Mesenchymal stem cell (in vitro differentiated cells and primary cell): ENCODE data around the gene WWOX.

ENCODE experiments used
- DNase-seq: peaks from one replicate; pipeline ENCODE4 v3.0.0-alpha.2; 2013
- H2AFZ ChIP-seq: one replicate; pipeline ENCODE4 v1.6.1; 2013; ENCODE audit warnings: low read depth, mild to moderate bottlenecking, control low read depth, inconsistent platforms, low read length, moderate library complexity
- H2AK5ac ChIP-seq: 2 replicates; pipeline ENCODE4 v1.6.1; 2013; ENCODE audit warnings: low read length, moderate library complexity, mild to moderate bottlenecking, inconsistent platforms; ENCODE audit not compliant: severe bottlenecking
- H2BK120ac ChIP-seq: one replicate; pipeline ENCODE4 v1.6.1; 2013; ENCODE audit warnings: low read depth, mild to moderate bottlenecking, inconsistent platforms, low read length, moderate library complexity
- H2BK12ac ChIP-seq, 2 experiments: one replicate each; pipeline ENCODE4 v1.6.1; 2013; ENCODE audit warnings: inconsistent platforms in 2 of 2, low read length in 2 of 2, mild to moderate bottlenecking in 2 of 2, moderate library complexity in 2 of 2, control low read depth in 1 of 2
- H2BK15ac ChIP-seq: one replicate; pipeline ENCODE4 v1.6.1; 2013; ENCODE audit warnings: mild to moderate bottlenecking, low read depth, inconsistent platforms; ENCODE audit not compliant: poor library complexity, severe bottlenecking
- H2BK5ac ChIP-seq: 2 replicates; pipeline ENCODE4 v1.6.1; 2013; ENCODE audit warnings: low read depth, mild to moderate bottlenecking, low read length, control low read depth, inconsistent platforms; ENCODE audit not compliant: poor library complexity, severe bottlenecking
- H3K14ac ChIP-seq, 2 experiments: one replicate each; pipeline ENCODE4 v1.6.1; 2013; ENCODE audit warnings: inconsistent platforms in 2 of 2, low read length in 2 of 2, control low read depth in 1 of 2, mild to moderate bottlenecking in 1 of 2, moderate library complexity in 1 of 2
- H3K18ac ChIP-seq, 2 experiments: one replicate each; pipeline ENCODE4 v1.6.1; 2013; ENCODE audit warnings: inconsistent platforms in 2 of 2, low read length in 2 of 2, control low read depth in 1 of 2, low read depth in 1 of 2, mild to moderate bottlenecking in 1 of 2
- H3K23ac ChIP-seq, 2 experiments: one replicate each; pipeline ENCODE4 v1.6.1; 2013; ENCODE audit warnings: inconsistent platforms in 2 of 2, low read length in 2 of 2, mild to moderate bottlenecking in 2 of 2, moderate library complexity in 2 of 2, control low read depth in 1 of 2
- H3K27ac ChIP-seq: 2 replicates; pipeline ENCODE4 v1.5.1; 2013; ENCODE audit warnings: mild to moderate bottlenecking, moderate library complexity, low read length, control low read depth, inconsistent platforms; ENCODE audit not compliant: poor library complexity, severe bottlenecking
- H3K27me3 ChIP-seq, 2 experiments: 2 replicates each; pipeline versions ENCODE4 v1.6.1 to v1.7.0; 2013; ENCODE audit warnings: low read length in 2 of 2, mild to moderate bottlenecking in 2 of 2, moderate library complexity in 2 of 2, control low read depth in 1 of 2, inconsistent platforms in 1 of 2; ENCODE audit not compliant: control insufficient read depth in 1 of 2, insufficient read depth in 1 of 2
- H3K36me3 ChIP-seq, 2 experiments: 2 replicates each; pipeline versions ENCODE4 v1.6.1 to v1.7.0; 2013; ENCODE audit warnings: low read length in 2 of 2, control low read depth in 1 of 2, inconsistent platforms in 1 of 2, low read depth in 1 of 2, mild to moderate bottlenecking in 1 of 2; ENCODE audit not compliant: insufficient read depth in 2 of 2, control insufficient read depth in 1 of 2
- H3K4ac ChIP-seq, 2 experiments: one replicate each; pipeline ENCODE4 v1.6.1; 2013; ENCODE audit warnings: inconsistent platforms in 2 of 2, low read length in 2 of 2, mild to moderate bottlenecking in 2 of 2, moderate library complexity in 2 of 2, control low read depth in 1 of 2, low read depth in 1 of 2
- H3K4me1 ChIP-seq: 2 replicates; pipeline ENCODE4 v1.6.1; 2013; ENCODE audit warnings: low read depth, low read length, control low read depth; ENCODE audit not compliant: control insufficient read depth, insufficient read depth
- H3K4me2 ChIP-seq: 2 replicates; pipeline ENCODE4 v1.6.1; 2013; ENCODE audit warnings: low read length, mild to moderate bottlenecking, inconsistent platforms; ENCODE audit not compliant: poor library complexity, severe bottlenecking
- H3K4me3 ChIP-seq, 2 experiments: 2 replicates each; pipeline versions ENCODE4 v1.5.1 to v1.7.0; 2013; ENCODE audit warnings: low read length in 2 of 2, mild to moderate bottlenecking in 2 of 2, control low read depth in 1 of 2, low read depth in 1 of 2; ENCODE audit not compliant: insufficient read depth in 1 of 2
- H3K79me1 ChIP-seq: replicated peaks from 2 replicates; pipeline ENCODE4 v1.6.1; 2013; ENCODE audit warnings: mild to moderate bottlenecking, control low read depth, low read length, inconsistent platforms; ENCODE audit not compliant: poor library complexity, severe bottlenecking
- H3K9ac ChIP-seq: 2 replicates; pipeline ENCODE4 v1.7.0; 2013; ENCODE audit warnings: mild to moderate bottlenecking, low read length, moderate library complexity
- H3K9me3 ChIP-seq: 2 replicates; pipeline ENCODE4 v1.7.0; 2013; ENCODE audit warnings: mild to moderate bottlenecking, low read length; ENCODE audit not compliant: control insufficient read depth
- H4K8ac ChIP-seq: one replicate; pipeline ENCODE4 v1.6.1; 2013; ENCODE audit warnings: inconsistent platforms, mild to moderate bottlenecking, low read length, moderate library complexity
- H4K91ac ChIP-seq: one replicate; pipeline ENCODE4 v1.6.1; 2013; ENCODE audit warnings: mild to moderate bottlenecking, low read length, inconsistent platforms
- WGBS: methylation state at CpG from one replicate; pipeline ENCODE4 v1.1.7; 2013; ENCODE audit warnings: mixed read lengths; 5-methylcytosine and 5-hydroxymethylcytosine counted together

WWOX gene

DNA sequence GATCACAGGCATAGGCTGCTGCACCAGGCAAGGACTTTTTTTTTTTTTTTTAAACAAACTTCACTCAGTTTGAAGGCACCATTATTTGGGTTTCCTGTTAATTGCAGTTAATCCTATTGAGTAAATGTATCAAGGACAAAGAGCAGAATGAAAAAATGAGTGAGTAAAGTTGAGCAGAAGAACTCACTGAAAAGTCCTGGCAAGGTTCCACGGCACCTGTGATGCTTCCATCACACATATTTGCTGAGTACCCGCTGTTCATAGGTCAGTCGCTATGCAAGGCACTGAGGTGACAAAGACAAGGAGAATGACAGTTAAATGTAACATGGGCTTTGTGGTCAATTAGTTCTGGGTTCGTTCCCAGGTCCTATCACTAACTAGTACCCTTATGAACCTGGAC lies 831.1 kb downstream of the WWOX start:
- Histone ChIP-seq H3K36me3 (no peaks in the 10 kb centered on the region), H3K14ac (no peak overlapping the region), H3K9ac (no peak overlapping the region), H4K91ac (no peak overlapping the region), H2BK5ac (no peak overlapping the region), H3K23ac (no peak overlapping the region), H3K4me2 (no peak overlapping the region), H3K27ac (no peak overlapping the region), H3K4ac (no peak overlapping the region), H3K4me1 (no peaks in the 10 kb centered on the region), H3K18ac (no peak overlapping the region), H2BK12ac (no peak overlapping the region), H3K27me3 (no peaks in the 10 kb centered on the region), H2AFZ (no peak overlapping the region), H2BK15ac (no peak overlapping the region), H4K8ac (no peak overlapping the region), H3K9me3 (no peaks in the 10 kb centered on the region), H3K79me1 (no peaks in the 10 kb centered on the region), H3K4me3 (no peak overlapping the region), H2BK120ac (no peak overlapping the region), H2AK5ac (no peak overlapping the region)
- no peak for DNase-seq
- 73% methylated on average over 4 of the region's 4 CpGs for WGBS

DNA sequence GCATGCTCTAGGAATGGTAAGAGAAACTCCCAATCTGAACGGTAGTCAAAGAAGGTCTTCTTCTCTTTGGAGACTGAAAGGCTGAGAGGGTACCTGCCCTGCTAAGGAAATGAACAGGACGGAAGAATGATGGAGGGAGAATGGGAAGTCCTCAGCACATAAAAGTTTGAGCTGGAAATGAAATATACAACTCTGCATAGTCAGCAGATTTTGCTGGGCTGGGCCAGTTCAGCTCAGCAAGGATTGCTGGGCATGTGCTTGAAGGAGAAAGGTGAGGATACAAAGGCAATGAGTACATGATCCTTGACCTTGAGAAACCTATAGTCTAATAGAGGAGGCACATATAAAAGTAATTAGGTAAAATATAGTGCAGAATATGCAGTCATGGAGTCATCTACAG lies 831.8 kb downstream of the WWOX start:
- Histone ChIP-seq H2BK120ac (no peak overlapping the region), H2BK15ac (no peak overlapping the region), H3K36me3 (no peaks in the 10 kb centered on the region), H3K18ac (no peak overlapping the region), H3K79me1 (no peaks in the 10 kb centered on the region), H3K14ac (no peak overlapping the region), H3K23ac (no peak overlapping the region), H4K91ac (no peak overlapping the region), H3K4me3 (no peak overlapping the region), H4K8ac (no peak overlapping the region), H3K27ac (no peak overlapping the region), H2AFZ (no peak overlapping the region), H3K4ac (no peak overlapping the region), H3K9ac (no peak overlapping the region), H3K9me3 (no peaks in the 10 kb centered on the region), H3K27me3 (no peaks in the 10 kb centered on the region), H2BK12ac (no peak overlapping the region), H3K4me1 (no peaks in the 10 kb centered on the region), H3K4me2 (no peak overlapping the region), H2BK5ac (no peak overlapping the region), H2AK5ac (no peak overlapping the region)
- WGBS, result 92% methylated on average over 2 of the region's 2 CpGs
- DNase-seq, result no peak

- no peak overlapping the region for H3K14ac ChIP-seq
- H3K9ac ChIP-seq, result no peak overlapping the region
- no peak overlapping the region for H4K8ac ChIP-seq
- no peak overlapping the region for H2BK12ac ChIP-seq
- H2BK5ac ChIP-seq, result no peak overlapping the region
- H4K91ac ChIP-seq, result no peak overlapping the region
- H3K23ac ChIP-seq, result no peak overlapping the region
- H3K4me2 ChIP-seq, result no peak overlapping the region
- H3K4me1 ChIP-seq, result no peaks in the 10 kb centered on the region
- no peaks in the 10 kb centered on the region for H3K79me1 ChIP-seq
- 90% methylated on average over 3 of the region's 4 CpGs for WGBS
- no peaks in the 10 kb centered on the region for H3K9me3 ChIP-seq
- no peak overlapping the region for H2BK120ac ChIP-seq
- H2AK5ac ChIP-seq, result no peak overlapping the region
- no peaks in the 10 kb centered on the region for H3K27me3 ChIP-seq
- H2BK15ac ChIP-seq, result no peak overlapping the region
- no peak overlapping the region for H3K4me3 ChIP-seq
- H3K36me3 ChIP-seq, result no peaks in the 10 kb centered on the region
- no peak for DNase-seq
- no peak overlapping the region for H3K4ac ChIP-seq
- H3K27ac ChIP-seq, result no peak overlapping the region
- H3K18ac ChIP-seq, result no peak overlapping the region
- no peak overlapping the region for H2AFZ ChIP-seq
Measured at GRCh38 chr16:78931678-78932077, 832.2 kb downstream of the WWOX start.

DNA sequence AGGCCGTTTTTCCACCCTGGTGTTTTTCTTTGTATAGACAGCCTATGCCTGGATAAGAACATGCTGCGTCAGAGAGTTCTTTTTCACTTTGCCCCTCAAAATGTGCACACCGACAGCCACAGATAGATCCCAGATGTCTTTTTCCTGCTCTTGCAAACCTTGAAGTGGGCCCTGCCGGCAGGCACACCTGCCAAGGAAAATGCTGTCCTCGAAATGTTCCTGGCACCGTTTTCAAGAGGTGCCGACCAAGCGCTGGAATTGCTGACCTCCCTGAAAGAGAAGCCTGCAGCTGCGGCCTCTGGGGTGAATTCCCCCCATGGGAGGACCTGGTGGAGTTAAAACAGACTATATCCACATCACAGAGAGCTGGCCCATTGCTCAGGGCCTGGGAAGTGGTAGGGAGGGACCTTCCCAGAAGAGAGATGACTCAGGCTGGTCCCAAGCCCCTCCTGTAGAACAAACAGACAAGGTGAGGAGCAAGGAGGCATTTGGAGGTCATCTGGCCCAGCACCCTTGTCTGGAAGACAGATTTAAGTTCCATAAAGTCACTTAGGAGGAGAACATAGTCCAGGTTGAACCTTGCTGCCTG lies 833.0 kb downstream of the WWOX start:
- Histone ChIP-seq H2BK120ac (no peak overlapping the region), H3K9me3 (no peaks in the 10 kb centered on the region), H3K18ac (no peak overlapping the region), H4K8ac (no peak overlapping the region), H2BK15ac (no peak overlapping the region), H2AFZ (no peak overlapping the region), H3K4me2 (no peak overlapping the region), H2BK5ac (no peak overlapping the region), H3K4ac (no peak overlapping the region), H4K91ac (no peak overlapping the region), H3K9ac (no peak overlapping the region), H2AK5ac (no peak overlapping the region), H3K27ac (no peak overlapping the region), H2BK12ac (no peak overlapping the region), H3K14ac (no peak overlapping the region), H3K23ac (no peak overlapping the region), H3K4me3 (no peak overlapping the region), H3K27me3 (no peaks in the 10 kb centered on the region), H3K4me1 (no peaks in the 10 kb centered on the region), H3K36me3 (no peaks in the 10 kb centered on the region), H3K79me1 (no peaks in the 10 kb centered on the region)
- WGBS, result 71% methylated on average over 9 of the region's 9 CpGs
- DNase-seq, result no peak
